ENCODE data around the gene API5. TPM values are rescaled to one million over a fixed set of nuclear protein-coding genes. Genes with fewer than 3 reads are reported as not detected.

The API5 gene
- total and polyA plus RNA-seq, 2 experiments from 2014 or later = 36.1 to 144 TPM

- Histone ChIP-seq H3K36me3 (ENCODE audit: insufficient read depth) (0 out of 2 replicates have a peak, but pooled peaks cover 2% of the 10 kb centered on the region), H3K4me3 (no peak overlapping the region), H3K9me2 (ENCODE audit: insufficient read depth) (no peaks in the 10 kb centered on the region), H4K20me1 (replicated peaks; ENCODE audit: insufficient read depth) (no peaks in the 10 kb centered on the region; the same call in none of the 2 replicates), H3F3A (replicated peaks; ENCODE audit: low read depth) (no peaks in the 10 kb centered on the region), H3K27me3 (ENCODE audit: insufficient read depth) (no peaks in the 10 kb centered on the region), H2AFZ (no peak overlapping the region), H3K79me2 (replicated peaks; ENCODE audit: insufficient read depth) (peaks cover 73% of the 10 kb centered on the region), H3K4me1 (ENCODE audit: insufficient read depth) (peaks cover 6% of the 10 kb centered on the region), H3K4me2 (no peak overlapping the region), H3K27ac (ENCODE audit: low read depth) (no peak overlapping the region)
- no peaks in the 10 kb centered on the region for H3K27me3 Mint-ChIP-seq (ENCODE audit: insufficient read depth, low read depth, poor library complexity)
- no peak overlapping the region for H3K4me3 Mint-ChIP-seq
- peaks cover 21% of the 10 kb centered on the region for H3K4me1 Mint-ChIP-seq
- peaks cover 4% of the 10 kb centered on the region; the same call in 2 of the 3 replicates for H3K36me3 Mint-ChIP-seq (ENCODE audit: low read depth)
- no peak for TF ChIP-seq ZNF462 (CRISPR knock-in tag; IDR thresholded peaks at IDR 0.05)
- TF ChIP-seq JUNB (IDR thresholded peaks at IDR 0.05; ENCODE audit: unreplicated experiment) = no peak
- TF ChIP-seq EZH2phosphoT487 (IDR thresholded peaks at IDR 0.05; ENCODE audit: unreplicated experiment) = no peak
- TF ChIP-seq NANOG (IDR thresholded peaks at IDR 0.05; ENCODE audit: borderline replicate concordance) = no peak
- no peak for TF ChIP-seq ZNF114 (CRISPR knock-in tag; IDR thresholded peaks at IDR 0.05)
- no peak for TF ChIP-seq REST (IDR thresholded peaks at IDR 0.05; ENCODE audit: unreplicated experiment)
- no peak for TF ChIP-seq POLR2AphosphoS5 (IDR thresholded peaks at IDR 0.05; ENCODE audit: low read depth)
- TF ChIP-seq STAT1 (IDR thresholded peaks at IDR 0.05; ENCODE audit: unreplicated experiment) = no peak
- TF ChIP-seq CREB1 (CRISPR knock-in tag; IDR thresholded peaks at IDR 0.05; ENCODE audit: low read depth) = no peak
- TF ChIP-seq, protein P1, sequence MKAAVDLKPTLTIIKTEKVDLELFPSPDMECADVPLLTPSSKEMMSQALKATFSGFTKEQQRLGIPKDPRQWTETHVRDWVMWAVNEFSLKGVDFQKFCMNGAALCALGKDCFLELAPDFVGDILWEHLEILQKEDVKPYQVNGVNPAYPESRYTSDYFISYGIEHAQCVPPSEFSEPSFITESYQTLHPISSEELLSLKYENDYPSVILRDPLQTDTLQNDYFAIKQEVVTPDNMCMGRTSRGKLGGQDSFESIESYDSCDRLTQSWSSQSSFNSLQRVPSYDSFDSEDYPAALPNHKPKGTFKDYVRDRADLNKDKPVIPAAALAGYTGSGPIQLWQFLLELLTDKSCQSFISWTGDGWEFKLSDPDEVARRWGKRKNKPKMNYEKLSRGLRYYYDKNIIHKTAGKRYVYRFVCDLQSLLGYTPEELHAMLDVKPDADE (IDR thresholded peaks at IDR 0.05) = no peak
- TF ChIP-seq, protein P2, sequence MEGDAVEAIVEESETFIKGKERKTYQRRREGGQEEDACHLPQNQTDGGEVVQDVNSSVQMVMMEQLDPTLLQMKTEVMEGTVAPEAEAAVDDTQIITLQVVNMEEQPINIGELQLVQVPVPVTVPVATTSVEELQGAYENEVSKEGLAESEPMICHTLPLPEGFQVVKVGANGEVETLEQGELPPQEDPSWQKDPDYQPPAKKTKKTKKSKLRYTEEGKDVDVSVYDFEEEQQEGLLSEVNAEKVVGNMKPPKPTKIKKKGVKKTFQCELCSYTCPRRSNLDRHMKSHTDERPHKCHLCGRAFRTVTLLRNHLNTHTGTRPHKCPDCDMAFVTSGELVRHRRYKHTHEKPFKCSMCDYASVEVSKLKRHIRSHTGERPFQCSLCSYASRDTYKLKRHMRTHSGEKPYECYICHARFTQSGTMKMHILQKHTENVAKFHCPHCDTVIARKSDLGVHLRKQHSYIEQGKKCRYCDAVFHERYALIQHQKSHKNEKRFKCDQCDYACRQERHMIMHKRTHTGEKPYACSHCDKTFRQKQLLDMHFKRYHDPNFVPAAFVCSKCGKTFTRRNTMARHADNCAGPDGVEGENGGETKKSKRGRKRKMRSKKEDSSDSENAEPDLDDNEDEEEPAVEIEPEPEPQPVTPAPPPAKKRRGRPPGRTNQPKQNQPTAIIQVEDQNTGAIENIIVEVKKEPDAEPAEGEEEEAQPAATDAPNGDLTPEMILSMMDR (conservative IDR thresholded peaks at IDR 0.05; ENCODE audit: low read depth in 2 of 2) = no peak
- TF ChIP-seq EZH2 (IDR thresholded peaks at IDR 0.05; ENCODE audit: low read depth, unreplicated experiment) = no peak
- no peak for TF ChIP-seq ZNF331 (CRISPR knock-in tag; IDR thresholded peaks at IDR 0.05; ENCODE audit: low read depth)
- no peak for ATAC-seq
- no peak for DNase-seq (ENCODE audit: low spot score)
- H3K27ac Mint-ChIP-seq = no peak overlapping the region
- H3K9me3 Mint-ChIP-seq = no peaks in the 10 kb centered on the region
Observed at GRCh38 chr11:43377389-43377788, 65.6 kb downstream of the API5 start.
